ENCODE results near the gene BTNL9. TPM values are rescaled to one million over a fixed set of nuclear protein-coding genes. Genes with fewer than 3 reads are reported as not detected.

The BTNL9 gene
- total RNA-seq, 1 experiment from 2014 or later = 0.96 TPM

- no peak overlapping the region for H4K5ac ChIP-seq (ENCODE audit: insufficient read length, low read depth, low read length)
- no peak overlapping the region for H3K56ac ChIP-seq (ENCODE audit: insufficient read length, low read depth, low read length)
- H2BK5ac ChIP-seq (ENCODE audit: insufficient read length, low read length) = no peak overlapping the region
- Mint-ChIP-seq H3K27me3 (ENCODE audit: low read depth) (peaks cover 98% of the 10 kb centered on the region), H3K4me1 (peaks cover 20 to 23% of the 10 kb centered on the region in 2 experiments), H3K9me3 (peaks cover 3 to 19% of the 10 kb centered on the region in 2 experiments; a peak in 3 of 5 replicates), H3K36me3 (ENCODE audit: insufficient read depth in 1 of 3, low read depth in 3 of 3) (peaks cover 0 to 1% (median 0%) of the 10 kb centered on the region in 3 experiments; a peak in 1 of 7 replicates), H3K27ac (no peak overlapping the region), H3K4me3 (peak overlapping the region; percentile 43 to 76)
- H3K18ac ChIP-seq (ENCODE audit: insufficient read length, low read depth, low read length) = no peak overlapping the region
- no peak overlapping the region for H2BK12ac ChIP-seq (ENCODE audit: insufficient read length, low read depth, low read length)
- no peak overlapping the region for H2AFZ ChIP-seq (ENCODE audit: low read length)
- H3K4ac ChIP-seq (ENCODE audit: low read depth, low read length) = no peak overlapping the region
- TF ChIP-seq, protein P1, sequence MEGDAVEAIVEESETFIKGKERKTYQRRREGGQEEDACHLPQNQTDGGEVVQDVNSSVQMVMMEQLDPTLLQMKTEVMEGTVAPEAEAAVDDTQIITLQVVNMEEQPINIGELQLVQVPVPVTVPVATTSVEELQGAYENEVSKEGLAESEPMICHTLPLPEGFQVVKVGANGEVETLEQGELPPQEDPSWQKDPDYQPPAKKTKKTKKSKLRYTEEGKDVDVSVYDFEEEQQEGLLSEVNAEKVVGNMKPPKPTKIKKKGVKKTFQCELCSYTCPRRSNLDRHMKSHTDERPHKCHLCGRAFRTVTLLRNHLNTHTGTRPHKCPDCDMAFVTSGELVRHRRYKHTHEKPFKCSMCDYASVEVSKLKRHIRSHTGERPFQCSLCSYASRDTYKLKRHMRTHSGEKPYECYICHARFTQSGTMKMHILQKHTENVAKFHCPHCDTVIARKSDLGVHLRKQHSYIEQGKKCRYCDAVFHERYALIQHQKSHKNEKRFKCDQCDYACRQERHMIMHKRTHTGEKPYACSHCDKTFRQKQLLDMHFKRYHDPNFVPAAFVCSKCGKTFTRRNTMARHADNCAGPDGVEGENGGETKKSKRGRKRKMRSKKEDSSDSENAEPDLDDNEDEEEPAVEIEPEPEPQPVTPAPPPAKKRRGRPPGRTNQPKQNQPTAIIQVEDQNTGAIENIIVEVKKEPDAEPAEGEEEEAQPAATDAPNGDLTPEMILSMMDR (conservative IDR thresholded peaks at IDR 0.05) = no peak
- WGBS (ENCODE audit: extremely low coverage, insufficient read length, low lambda C conversion rate) = no CpG with 5 or more reads among the region's 22 CpGs
- no peak overlapping the region for H3K27ac ChIP-seq (ENCODE audit: insufficient read length, low read depth, low read length)
- H3K79me1 ChIP-seq (ENCODE audit: insufficient read depth, low read depth, low read length, poor library complexity, severe bottlenecking) = no peaks in the 10 kb centered on the region
- 0 out of 2 replicates have a peak, but pooled peaks cover 2% of the 10 kb centered on the region for H3K4me1 ChIP-seq (ENCODE audit: insufficient read depth, low read length)
- H3K9me3 ChIP-seq (ENCODE audit: control insufficient read depth, low read depth, low read length) = no peaks in the 10 kb centered on the region
- no peak overlapping the region for H3K23ac ChIP-seq (ENCODE audit: insufficient read length, low read depth, low read length)
- H3T11ph ChIP-seq (ENCODE audit: low read length) = no peak overlapping the region
- no peaks in the 10 kb centered on the region for H4K20me1 ChIP-seq (ENCODE audit: control insufficient read depth, insufficient read depth, insufficient read length)
- no peak overlapping the region for H2BK15ac ChIP-seq (ENCODE audit: low read depth, low read length)
- no peak overlapping the region for H3K9ac ChIP-seq (ENCODE audit: extremely low read depth, insufficient read length, low read length)
- no peak overlapping the region for H2BK120ac ChIP-seq (ENCODE audit: low read depth, low read length, poor library complexity, severe bottlenecking)
- no peak overlapping the region for H3K14ac ChIP-seq (ENCODE audit: insufficient read depth, low read length)
- DNase-seq = no peak
- H4K8ac ChIP-seq (replicated peaks; ENCODE audit: insufficient read length, low read depth, low read length) = no peak overlapping the region
- H3K27me3 ChIP-seq (ENCODE audit: insufficient read depth, low read length) = peaks cover 59% of the 10 kb centered on the region
- H3K4me2 ChIP-seq (ENCODE audit: insufficient read depth, insufficient read length, low read length) = peak overlapping the region; percentile 45
- H3K79me2 ChIP-seq (ENCODE audit: insufficient read depth, low read length) = no peaks in the 10 kb centered on the region
- no peak overlapping the region for H2AK5ac ChIP-seq (ENCODE audit: insufficient read length, low read length)
- peaks cover 11% of the 10 kb centered on the region for H3K23me2 ChIP-seq (ENCODE audit: insufficient read length, low read depth, low read length, poor library complexity, severe bottlenecking)
- no peak overlapping the region for H4K91ac ChIP-seq (ENCODE audit: insufficient read length, low read depth, low read length)
- H2BK20ac ChIP-seq (ENCODE audit: low read depth, low read length, poor library complexity, severe bottlenecking) = no peak overlapping the region
Observed at GRCh38 chr5:181058786-181059296, 18.8 kb downstream of the BTNL9 start.
